ENCODE data around the gene EFCAB14. TPM values are rescaled to one million over a fixed set of nuclear protein-coding genes. Genes with fewer than 3 reads are reported as not detected.
"Not testable (repeated sequence)": the region's sequence is repeated elsewhere in the genome, so short reads cannot be mapped to it uniquely, and the experiment has no call there.

The EFCAB14 gene
- total RNA-seq, 1 experiment from 2014 or later: 28.8 TPM

DNA sequence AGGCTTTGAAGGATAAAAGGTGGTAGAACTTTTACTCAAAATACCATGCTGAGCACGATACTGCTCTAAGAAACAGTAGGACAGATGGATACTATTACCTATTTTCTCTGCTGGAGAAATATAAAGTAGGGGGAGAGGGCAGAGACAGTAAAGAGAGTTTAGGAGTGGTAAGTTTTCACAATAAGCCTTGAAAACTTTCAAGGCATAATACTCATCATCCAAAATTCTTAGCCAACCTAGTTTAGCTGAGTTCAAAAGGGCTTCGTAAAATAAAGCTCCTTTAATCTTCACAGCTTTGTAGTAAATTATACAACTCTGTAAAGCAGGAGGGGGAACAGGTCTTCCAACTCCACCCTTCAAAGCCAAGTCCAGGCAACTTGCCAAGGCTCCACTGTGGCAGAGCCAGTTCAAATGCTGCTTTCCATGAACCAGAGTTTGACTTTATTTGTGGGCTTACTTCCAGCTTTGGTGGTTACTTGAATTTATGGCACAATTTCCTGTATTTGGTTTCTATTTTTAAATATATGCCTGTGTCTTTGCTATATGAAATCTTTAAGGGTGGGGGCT, 31.7 kb downstream of the EFCAB14 start:
- peak; percentile 29 for DNase-seq (ENCODE audit: low read depth)

DNA sequence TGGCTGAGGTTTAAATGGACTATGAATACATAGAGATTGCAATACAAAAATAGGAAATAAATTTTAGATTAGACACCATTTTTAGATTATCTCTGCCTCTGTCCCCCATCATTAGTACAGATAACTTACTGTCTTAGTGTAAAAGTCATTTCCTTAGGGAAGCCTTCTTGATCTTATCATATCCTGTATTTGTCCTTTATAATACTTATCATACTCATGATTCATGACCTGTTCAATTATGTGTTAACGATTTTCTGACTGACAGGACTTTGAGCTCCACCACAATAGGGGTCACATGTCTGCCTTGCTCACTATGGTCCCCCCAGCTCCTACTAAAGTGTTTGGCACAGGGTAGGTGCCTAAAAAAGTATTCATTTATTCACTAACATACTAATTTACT, 32.7 kb downstream of the EFCAB14 start:
- DNase-seq (ENCODE audit: low read depth): no peak

DNA sequence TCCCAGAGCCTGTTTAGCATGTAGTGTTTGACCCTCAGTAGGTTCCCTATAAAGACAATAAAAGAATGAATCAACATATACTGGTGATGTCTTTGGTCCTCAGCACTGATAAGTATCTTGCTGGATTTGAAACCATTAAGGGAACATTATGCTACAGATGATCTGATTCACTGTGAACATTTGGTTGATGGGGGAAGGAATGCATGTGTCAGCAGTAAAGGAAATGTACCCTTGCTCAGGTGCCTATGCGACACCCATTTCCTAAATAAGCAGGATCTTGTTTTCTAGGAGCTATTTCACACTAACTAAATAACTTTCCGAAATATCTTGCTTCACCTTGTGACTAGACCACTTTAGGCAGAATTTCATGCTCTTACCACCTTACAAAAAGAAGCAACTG, 34.2 kb downstream of the EFCAB14 start:
- no peak for DNase-seq (ENCODE audit: low read depth)

DNA sequence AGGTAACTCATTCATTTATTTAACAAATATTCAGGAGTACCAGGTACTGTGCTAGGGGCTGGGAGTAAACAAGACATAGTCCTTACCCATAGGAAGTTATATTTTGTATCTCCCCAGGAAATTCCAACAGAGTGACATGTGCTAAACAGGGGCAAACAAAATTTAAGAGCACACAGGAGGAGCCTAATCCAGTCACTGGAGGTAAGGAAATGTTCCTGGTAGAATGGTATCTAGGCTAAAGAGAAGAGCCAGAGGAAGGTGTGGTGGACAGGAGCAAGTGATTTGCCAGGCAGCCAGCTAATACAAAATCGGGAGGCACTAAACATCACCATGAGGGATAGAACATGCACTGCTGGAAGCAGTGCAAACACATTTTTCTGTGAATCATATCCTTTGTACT, 36.9 kb downstream of the EFCAB14 start:
- no peak for DNase-seq (ENCODE audit: low read depth)

DNA sequence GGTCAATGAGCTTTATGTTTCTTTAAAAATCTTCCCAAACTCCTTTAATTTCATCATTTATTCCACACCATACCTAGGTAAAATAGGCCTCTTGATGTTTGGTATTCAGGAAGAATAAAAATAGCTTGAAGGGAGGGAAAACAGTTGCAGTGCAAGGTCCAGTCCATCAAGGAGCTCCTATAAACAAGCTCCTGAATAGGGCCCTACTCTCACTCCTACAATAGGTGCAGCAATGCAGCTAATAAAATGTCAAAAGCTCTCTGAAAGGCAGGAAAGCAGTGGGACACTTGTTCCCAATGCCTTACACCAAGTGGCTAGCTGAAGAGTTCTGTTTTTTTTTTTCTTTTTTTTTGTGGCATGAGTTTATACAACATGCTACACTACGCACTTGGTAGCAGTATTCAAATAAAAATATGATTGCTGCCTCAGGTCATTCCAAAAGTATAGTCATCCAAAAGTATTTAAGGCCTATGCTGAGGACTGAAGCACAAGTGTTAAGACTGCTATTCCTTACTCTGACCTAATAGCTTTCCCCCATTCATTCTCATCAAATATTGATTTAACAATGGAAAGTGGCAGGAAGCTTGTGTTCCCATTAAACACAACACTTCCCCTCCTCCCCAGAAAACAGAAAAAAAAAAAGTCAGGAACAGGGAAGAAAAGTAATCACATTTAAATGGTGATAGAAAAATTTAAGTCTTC, 37.4 kb downstream of the EFCAB14 start:
- DNase-seq (ENCODE audit: low read depth): no peak

DNA sequence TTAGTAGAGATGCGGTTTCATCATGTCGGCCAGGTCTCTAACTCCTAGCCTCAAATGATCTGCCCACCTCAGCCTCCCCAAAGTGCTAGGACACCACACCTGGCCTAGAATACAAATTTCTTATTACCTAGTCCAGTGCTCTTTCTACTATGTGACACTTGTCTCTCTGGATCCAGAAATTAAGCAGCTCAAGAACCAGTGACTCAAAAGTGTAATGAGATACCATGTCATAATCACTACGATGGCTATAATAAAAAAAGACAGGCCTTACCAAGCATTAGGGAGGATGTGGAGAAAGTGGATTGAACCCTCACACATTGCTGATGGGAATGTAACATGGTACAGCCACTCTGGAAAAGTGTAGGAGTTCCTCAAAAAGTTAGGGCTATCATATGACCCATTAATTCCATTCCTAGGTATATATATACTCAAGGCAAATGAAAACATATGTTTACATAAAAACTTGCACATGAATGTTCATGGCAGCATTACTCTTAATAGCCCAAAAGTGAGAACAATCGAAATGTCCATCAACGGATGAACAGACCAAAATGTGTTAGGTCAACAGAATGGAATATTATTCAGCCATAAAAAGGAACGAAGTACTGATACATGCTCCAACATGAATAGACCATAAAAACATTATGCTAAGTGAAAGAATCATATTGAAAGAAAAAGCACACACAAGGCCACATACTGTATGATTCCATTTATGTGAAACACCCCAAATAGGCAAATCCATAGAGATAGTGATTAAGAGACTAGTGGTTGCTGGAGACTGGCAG, 38.9 kb downstream of the EFCAB14 start:
- DNase-seq (ENCODE audit: low read depth): no peak

DNA sequence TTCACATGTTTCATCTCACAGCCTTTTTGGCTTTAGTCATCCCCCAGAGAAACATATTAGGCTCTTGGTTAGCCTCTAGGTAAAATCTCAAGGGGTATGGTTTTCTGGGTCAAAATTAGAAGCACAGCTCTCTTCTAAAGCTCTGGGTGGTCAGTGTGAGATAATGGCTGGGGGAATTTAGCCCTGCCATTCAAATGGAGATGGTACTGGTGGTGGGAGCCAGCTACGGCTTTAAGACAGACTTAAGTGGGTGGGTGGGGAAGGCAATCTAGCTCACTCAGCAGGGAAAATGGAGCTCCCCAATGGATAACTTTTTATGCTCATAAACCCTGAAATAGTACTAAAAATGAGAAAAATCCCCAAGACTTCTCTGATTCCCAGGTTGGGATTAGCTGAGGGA, 41.6 kb downstream of the EFCAB14 start:
- DNase-seq (ENCODE audit: low read depth): no peak

DNA sequence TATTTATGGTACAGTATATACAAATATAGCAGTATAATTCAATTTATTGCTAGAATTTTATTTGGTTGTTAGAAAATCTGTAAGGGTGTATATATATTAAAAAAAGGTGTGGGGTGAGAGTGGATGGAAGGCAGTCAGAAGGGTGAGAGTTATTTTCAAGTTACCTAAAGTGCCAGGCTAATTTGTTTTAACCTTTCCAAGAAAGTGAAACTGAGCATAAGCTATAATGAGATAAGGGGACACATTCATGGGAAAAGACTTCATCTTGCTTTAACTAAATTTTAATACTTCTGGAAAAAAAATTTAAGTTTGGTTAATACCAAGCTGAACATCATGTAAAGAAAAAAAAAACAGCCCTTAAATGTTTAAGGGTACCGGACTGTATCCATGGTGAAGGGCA, 42.4 kb downstream of the EFCAB14 start:
- DNase-seq (ENCODE audit: low read depth): no peak

DNA sequence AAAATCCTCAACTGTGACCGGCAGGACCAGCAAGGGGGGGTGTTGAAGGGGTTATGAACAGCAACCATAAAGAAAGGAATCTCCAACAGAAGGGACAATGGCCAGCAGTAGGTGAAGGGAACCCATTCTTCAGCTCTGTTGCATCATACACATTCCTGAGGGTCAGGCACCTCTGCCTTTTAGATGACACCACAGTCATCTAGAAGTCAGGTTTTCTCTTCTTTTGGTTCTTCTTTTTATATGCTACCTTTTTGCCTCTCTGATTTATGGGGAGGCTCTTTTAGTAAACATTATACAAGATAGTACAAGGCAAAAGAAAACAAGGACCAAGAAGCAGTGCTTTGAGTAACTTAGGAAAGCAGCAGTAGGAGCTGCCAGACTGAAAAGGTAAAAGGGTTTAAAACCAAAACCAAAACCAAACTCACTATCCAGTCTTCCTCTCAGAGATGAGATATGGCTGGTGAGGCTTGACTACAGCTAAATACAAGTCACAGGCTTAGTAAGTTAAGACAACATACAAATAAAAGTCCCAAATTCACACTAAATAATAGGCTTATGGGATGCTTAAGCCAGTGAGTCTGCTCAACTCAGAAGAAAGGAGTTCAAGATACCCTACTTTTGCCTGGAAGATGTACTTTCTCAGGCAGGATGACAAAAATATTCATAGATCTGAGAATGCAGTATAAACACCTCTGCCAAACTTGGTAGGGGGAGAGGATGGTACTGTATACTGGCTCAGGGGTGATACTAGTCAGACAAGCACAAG, 43.2 kb downstream of the EFCAB14 start:
- no peak for DNase-seq (ENCODE audit: low read depth)

DNA sequence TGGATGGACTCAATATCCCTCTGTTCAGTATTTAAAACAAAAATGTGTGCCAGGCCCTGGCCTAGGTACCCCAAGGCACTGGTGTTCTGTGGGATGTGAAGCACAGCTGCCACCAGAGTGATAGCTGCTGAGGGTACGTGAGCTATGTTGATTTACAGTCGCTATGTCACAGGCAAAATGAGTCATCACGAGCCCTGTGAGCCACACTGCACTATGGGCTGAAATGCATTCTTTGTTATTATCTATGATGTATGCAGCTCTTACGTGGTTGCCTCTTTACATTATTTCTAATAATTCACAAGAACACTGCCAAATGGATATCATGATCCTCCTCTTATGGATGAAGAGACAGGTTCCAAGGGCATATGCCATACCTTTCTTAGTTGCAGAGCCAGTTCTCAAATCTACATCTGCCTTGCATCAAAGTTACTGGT, 45.1 kb downstream of the EFCAB14 start:
- peak; percentile 53 for DNase-seq (ENCODE audit: low read depth)

DNA sequence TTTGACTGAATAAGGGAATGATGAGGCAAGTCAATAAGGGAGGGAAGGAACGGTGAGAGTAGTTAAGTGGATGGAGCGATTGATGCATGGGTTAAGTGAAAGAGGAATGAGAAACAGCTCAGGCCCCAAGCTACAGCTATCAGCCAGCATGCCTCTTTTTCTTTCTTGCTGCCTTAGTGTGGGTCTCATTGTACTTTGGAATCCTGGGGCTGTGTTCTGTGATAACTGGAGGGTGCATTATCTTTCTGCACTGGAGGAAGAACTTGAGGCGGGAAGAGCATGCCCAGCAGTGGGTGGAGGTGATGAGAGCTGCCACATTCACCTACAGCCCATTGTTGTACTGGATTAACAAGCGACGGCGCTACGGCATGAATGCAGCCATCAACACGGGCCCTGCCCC, 46.2 kb downstream of the EFCAB14 start:
- no peak for DNase-seq (ENCODE audit: low read depth)

DNA sequence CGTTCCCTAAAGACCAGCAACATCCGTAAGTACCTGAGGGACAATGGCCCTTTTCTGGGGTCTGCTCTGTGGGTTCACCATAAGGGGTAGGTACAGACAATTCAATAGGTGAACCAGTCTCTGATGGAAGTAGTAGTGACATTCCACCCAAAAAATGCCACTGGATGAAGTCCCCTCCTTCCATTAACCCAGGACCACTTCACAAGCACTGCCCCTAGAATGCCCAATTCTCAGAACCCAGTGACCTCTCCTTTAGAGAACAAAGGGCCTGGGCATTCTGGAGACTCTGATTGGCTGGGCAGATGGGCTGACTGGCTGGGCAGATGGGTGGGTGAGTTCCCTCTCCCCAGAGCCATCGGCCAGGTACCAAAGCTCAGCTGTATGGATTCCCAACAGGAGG, 47.4 kb downstream of the EFCAB14 start, which contains the start of gene TEX38:
TEX38 (plus strand) TSS at position 301 of the 400 bp plus-strand sequence; CDS start at position 382, 81 bp downstream.
- DNase-seq (ENCODE audit: low read depth): no peak

DNA sequence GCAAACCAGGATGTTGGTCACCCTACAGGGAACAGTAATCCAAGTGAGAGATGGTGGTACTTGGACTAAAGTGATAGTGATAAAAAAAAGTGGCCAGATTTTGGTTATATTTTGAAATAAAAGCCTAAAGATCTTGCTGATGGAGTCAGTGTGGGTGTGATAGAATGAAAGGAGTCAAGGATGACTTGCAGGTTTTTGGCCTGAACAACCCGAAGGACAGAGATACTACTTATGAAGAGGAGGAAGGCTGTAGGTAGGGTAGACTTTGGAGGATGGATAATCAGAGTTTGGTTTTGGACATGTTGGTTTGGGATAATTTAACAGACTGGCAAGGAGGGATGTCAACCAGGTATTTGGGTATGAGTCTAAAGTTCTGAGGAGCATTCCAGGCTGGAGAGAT, 48.8 kb downstream of the EFCAB14 start:
- DNase-seq (ENCODE audit: low read depth): no peak

DNA sequence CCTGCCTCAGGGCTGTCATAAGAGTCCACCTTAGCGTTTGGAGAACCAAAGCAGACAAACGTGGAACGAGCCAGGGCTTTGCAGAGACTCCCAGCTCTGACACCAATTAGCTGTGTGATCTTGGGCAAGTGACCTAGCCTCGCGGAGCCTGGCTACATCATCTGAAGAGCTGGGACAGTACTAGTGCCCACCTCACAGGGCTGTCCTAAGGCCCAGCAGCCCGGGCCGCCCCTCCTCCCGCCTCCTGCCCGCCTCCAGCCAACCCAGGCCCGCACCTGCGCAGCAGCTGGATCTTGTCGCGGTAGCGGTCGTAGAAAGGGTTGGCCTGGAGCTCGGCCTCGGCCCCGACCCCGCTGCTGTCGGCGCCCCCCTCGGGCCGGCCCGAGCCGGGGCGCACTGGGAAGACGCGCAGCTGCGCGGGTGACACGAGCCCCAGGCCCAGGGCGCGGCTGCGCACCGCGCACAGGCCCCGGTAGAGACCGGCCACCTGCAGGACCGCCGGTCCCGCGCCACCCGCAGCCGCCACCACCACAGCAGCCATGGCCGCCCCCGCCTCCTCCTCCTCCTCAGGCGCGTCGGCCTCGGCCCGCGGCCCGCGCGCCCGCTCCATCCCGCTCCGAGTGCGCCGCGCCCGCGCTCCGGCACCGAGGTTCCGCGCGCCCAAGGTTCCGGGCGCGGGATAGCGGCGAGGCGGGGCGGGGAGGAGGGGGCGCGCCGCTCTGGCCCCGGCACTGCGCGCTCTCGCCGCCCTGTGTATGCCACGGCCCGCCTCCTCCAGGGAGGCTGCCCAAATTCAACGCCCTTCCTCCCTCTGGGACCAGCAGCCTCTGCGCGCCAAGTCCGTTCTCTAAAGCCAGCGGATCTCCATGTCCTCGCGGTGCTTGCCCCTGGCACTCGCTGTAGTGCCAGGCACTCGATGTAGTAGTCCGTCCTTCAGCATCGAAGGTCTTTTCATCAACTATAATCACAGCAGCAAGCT, 50.8 kb downstream of the EFCAB14 start, which contains the start of gene ATPAF1:
ATPAF1 (minus strand) TSS at position 583 of the 979 bp plus-strand sequence; CDS start at position 541, 42 bp downstream.
- peak; percentile 78 for DNase-seq (ENCODE audit: low read depth)

DNA sequence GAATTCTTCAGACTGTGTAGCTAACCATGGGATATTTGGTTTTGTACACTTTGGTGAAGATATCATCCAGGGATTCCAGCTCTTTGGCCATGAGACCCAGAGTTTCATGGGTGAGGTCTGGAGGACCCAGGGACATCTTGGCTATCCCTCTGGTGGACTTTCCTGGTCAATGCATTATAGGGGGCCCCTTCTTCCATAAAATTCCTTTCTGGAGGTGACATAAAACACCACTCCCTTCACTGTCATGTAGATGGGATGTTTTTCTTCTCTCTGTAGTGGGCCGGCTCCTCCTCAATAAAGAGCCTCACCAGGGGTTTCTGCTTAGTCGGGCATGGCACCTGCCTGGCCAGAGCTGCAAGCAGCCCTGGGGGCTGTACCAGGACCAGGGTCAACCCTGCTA, 52.9 kb downstream of the EFCAB14 start:
- DNase-seq (ENCODE audit: low read depth): no peak

DNA sequence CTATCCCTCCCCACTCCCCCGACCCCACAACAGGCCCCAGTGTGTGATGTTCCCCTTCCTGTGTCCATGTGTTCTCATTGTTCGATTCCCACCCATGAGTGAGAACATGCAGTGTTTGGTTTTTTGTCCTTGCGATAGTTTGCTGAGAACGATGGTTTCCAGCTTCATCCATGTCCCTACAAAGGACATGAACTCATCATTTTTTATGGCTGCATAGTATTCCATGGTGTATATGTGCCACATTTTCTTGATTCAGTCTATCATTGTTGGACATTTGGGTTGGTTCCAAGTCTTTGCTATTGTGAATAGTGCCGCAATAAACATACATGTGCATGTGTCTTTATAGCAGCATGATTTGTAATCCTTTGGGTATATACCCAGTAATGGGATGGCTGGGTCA, 56.0 kb downstream of the EFCAB14 start:
- not testable (repeated sequence) for DNase-seq (ENCODE audit: low read depth)

DNA sequence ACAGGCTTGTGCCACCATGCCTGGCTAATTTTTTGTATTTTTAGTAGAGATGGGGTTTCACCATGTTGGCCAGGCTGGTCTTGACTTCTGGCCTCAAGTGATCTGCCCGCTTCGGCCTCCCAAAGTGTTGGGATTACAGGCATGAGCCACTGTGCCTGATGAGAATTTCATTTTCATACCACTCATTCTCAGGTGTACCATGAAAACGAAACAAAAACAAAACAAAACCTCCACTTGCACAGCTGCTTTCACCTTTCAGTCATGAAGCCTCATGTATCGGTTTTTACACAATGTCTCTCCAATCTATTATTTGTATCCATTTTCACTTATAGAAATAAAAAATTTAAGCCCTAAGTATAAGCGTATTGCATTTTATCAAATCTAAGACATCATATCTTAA, 58.8 kb downstream of the EFCAB14 start:
- not testable (repeated sequence) for DNase-seq (ENCODE audit: low read depth)

DNA sequence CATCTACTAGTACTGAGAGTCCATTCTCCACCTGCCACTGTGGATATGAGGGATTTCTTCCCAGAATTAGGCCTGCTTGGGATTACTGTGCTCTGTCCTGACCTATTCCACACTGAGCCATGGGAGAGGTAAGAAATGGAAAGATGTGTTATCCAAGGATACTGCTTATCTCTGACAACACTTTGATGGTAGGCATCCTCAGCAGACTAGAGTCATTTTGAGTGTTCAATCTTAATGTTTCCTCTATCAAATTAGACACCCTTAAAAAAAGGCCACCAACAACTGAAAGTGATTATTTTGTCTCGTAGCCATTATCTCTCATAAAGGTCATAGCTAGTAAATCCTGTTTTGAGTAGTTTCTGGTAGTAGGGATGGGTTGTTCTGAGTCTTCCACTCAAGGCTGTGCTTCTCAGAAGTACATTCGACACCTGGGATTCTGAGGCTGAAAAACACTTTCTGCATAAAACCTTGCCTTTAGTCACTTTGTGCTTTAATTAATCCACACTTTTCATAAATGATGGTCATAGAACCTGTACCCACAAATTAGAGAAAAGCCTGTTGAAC, 59.5 kb downstream of the EFCAB14 start:
- no peak for DNase-seq (ENCODE audit: low read depth)

DNA sequence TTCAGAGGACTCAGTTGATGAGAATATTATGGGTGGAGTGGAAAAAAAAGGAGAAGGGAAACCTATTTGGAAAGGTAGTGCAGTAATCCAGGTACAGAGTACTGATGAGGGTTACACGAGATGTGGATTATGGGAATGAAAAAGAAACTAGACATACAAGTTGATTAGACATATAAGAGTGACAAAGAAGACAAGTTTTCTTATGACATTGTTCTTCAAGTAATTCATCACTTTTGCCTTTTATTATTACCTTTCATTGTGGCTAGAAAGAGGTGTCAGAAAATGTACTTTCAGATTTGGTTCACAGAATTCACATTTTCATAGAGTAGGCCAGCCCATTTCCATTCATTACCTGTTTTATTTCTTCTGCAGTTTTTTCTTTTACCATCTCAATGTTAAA, 61.1 kb downstream of the EFCAB14 start:
- DNase-seq (ENCODE audit: low read depth): no peak

DNA sequence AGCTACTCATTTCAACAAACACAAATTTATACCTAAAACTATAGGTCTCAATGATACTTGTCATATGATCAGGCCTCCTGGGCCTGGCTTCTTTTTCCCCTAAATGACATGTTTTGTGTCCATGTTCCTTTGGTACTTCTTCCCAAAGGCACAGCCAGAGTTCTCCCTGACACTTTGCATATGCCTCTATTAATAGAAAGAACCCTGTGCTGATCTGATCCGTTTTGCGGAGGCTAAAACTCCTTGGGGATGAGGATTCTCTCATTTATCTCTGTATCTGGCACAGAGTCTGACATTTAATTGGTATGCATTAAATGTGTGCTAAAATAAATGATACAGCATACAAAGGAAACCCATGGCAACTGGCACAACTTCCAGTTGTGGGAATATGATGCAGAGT, 62.3 kb downstream of the EFCAB14 start:
- no peak for DNase-seq (ENCODE audit: low read depth)

Data from HT1080 (cell line).